ENCODE measurements around the gene RNF217. TPM values are rescaled to one million over a fixed set of nuclear protein-coding genes. Genes with fewer than 3 reads are reported as not detected.
A peak's percentile ranks its signal among the peaks of the same experiment; 100 is the strongest.
"Not testable (repeated sequence)": the region's sequence is repeated elsewhere in the genome, so short reads cannot be mapped to it uniquely, and the experiment has no call there.

RNF217 gene
- total RNA-seq, 1 experiment from 2014 or later = 11.3 TPM

- DNase-seq (ENCODE audit: low read depth) = peak; percentile 53
These were observed 51.9 kb downstream of the RNF217 start for GRCh38 chr6:125013938-125014660.

GRCh38 chr6:125014661-125014957 is 52.4 kb downstream of the RNF217 start:
- DNase-seq (ENCODE audit: low read depth) = no peak

GRCh38 chr6:125015152-125015551 is 52.9 kb downstream of the RNF217 start:
- DNase-seq (ENCODE audit: low read depth) = no peak

DNA sequence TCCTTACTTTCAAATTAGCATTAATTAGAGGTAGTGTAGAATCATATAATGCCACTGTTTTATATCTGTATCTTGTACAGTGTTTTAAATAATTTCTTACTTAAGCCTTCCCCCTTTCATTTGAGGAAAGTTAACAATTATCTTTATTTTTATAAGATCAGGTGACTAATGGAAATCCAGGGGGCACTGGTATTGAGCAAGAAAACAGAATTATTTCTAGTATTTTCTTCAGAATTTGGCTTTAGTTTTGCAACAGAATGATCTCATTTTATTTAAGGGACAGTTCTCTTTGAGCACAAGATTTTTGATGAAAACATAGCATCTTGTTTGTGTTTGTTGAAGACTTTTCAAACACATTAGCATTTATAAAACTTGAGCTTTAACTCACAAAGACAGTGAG is 55.9 kb downstream of the RNF217 start:
- no peak for DNase-seq (ENCODE audit: low read depth)

DNA sequence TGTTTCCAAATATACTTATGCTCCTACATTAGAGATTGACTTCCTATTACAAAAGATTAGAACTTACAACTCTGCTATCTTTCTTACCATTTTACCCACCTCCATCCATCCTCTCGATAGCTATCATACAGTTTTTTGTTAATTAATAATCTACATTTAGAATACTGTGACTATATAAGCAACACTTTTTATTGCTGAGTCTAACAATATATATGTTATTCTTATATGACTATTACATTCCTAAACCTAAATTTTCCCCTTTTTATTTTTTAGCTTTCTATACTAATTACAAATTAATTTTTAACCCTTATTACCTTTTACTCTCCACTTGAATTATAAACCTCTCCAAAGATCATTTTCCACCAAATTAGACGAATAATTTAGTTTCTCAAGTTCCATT is 57.0 kb downstream of the RNF217 start:
- DNase-seq (ENCODE audit: low read depth) = no peak

GRCh38 chr6:125019918-125020317 is 57.7 kb downstream of the RNF217 start:
- no peak for DNase-seq (ENCODE audit: low read depth)

- DNase-seq (ENCODE audit: low read depth) = no peak
These were observed 58.1 kb downstream of the RNF217 start for GRCh38 chr6:125020385-125020784.

DNA sequence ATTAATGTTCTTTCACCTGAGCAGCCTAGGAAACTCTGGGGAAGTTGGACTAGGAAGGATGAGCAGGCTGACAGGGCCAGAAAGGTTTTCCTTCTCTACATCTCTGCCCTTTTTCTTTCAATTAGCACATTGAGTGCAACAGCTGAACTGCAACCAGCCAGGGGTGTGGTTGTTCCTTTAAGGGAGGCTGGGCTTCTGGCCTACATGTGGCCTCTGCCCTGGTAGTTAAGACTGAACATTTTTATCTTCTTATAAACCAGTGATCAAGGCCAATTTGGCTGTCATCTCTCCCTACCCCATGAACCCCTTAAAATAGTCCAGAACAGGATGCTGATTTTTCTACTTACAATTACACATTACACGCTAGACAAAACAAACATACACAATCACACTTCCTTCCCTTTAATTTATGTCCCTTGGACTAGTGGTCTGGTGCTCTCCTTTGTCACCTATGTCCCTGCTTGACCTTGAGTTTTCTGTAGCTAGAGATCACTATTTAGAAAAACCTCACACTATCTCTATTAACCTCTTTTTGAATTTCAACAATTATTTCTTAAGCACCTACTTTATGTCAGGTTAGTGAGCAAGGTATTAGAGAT is 60.3 kb downstream of the RNF217 start:
- DNase-seq (ENCODE audit: low read depth) = peak; percentile 55

DNA sequence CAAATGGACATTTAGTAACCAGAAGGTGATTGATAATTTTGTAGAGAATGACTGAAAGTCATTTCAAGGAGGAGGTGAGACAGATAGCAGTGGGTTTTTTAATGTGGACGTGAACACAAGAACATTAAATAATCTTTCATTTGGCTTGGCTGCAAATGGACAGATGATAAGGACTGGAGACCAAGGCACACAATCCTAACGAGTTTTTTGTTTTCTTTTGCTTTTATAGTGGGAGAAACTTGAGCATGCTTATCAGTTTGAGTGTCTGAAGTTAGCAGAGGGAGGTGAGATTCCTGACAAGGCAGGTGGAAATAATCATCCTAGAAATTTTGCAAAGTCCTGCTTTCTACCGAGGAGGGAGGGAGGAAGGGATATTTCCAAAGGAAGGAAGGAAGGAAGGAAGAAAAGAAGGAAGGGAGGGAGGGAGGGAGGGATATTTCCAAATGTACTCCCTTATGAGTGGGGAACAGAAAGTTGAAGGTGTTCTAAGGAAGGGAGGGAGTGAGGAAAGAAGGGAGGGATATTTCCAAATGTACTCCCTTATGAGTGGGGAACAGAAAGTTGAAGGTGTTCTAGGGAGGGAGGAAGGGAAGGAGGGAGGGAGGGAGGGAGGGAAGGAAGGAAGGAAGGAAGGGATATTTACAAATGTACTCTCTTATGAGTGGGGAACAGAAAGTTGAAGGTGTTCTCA is 63.1 kb downstream of the RNF217 start:
- DNase-seq (ENCODE audit: low read depth) = no peak

DNA sequence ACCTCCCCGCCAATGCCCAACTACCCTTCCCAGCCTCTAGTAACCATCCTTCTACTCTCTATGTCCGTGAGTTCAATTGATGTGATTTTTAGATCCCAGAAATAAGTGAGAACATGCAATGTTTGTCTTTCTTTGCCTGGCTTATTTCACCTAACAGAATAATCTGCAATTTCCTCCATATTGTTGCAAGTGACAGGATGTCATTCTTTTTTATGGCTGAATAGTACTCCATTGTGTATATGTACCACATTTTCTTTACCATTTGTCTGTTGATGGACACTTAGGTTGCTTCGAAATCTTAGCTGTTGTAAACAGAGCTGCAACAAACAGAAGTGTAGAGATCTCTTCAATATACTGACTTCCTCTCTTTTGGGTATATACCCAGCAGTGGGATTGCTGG is 65.0 kb downstream of the RNF217 start:
- no peak for DNase-seq (ENCODE audit: low read depth)

DNA sequence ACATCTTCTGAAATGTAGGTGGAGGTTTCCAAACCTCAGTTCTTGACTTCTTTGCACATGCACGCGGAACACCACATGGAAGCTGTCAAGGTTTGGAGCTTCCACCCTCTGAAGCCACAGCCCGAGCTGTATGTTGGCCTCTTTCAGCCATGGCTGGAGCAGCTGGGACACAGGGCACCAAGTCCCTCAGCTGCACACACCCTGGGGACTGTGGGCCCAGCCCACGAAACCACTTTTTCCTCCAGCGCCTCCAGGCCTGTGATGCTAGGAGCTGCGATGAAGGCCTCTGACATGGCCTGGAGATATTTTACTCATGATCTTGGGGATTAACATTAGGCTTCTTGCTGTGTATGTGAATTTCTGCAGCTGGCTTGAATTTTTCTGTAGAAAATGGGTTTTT is 68.7 kb downstream of the RNF217 start:
- DNase-seq (ENCODE audit: low read depth) = no peak

- no peak for DNase-seq (ENCODE audit: low read depth)
These were observed 69.1 kb downstream of the RNF217 start for GRCh38 chr6:125031385-125031784.

DNA sequence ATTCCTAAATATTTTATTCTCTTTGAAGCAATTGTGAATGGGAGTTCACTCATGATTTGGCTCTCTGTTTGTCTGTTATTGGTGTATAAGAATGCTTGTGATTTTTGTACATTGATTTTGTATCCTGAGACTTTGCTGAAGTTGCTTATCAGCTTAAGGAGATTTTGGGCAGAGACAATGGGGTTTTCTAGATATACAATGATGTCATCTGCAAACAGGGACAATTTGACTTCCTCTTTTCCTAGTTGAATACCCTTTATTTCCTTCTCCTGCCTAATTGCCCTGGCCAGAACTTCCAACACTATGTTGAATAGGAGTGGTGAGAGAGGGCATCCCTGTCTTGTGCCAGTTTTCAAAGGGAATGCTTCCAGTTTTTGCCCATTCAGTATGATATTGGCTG is 72.7 kb downstream of the RNF217 start:
- not testable (repeated sequence) for DNase-seq (ENCODE audit: low read depth)

- not testable (repeated sequence) for DNase-seq (ENCODE audit: low read depth)
These were observed 74.2 kb downstream of the RNF217 start for GRCh38 chr6:125036486-125036885.

DNA sequence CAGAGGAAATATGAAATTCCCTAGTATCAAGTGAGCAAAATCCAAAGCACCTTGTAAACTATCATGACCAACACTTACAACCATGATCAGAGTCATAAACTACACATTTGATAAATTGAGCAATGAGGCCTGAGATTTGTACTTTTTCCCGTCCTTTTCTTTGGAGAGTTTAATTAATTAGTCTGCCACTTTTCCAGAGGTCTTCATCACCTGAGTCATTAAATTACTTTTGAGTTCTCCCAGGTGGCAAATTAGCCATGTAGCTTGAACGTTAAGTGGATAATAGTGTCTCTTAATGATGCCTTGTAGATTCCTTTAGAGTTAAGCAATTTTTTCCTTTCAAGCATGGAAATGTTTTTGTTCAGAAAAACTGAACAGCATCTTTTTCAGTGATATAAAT is 75.6 kb downstream of the RNF217 start:
- no peak for DNase-seq (ENCODE audit: low read depth)

GRCh38 chr6:125038925-125039324 is 76.7 kb downstream of the RNF217 start:
- no peak for DNase-seq (ENCODE audit: low read depth)

GRCh38 chr6:125041740-125042459 is 79.7 kb downstream of the RNF217 start:
- peak; percentile 62 for DNase-seq (ENCODE audit: low read depth)

DNA sequence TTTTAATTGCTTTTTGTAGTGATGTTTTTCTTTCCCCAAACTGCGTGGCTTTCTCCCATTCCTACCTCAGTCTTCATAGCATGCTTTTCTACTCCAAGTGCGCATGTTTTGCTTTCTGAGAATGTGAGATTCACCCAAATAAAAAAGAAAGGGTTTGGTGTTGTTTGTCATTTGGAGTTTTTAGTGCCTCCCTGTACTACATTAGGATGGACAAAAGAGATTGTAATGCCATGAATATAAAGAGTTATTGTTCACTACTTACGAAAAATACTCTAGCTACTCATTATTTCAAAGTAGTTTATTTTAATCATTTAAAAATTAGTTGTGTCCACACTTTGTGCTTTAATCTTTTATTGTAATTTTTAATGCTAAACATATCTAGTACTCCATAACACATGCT is 81.8 kb downstream of the RNF217 start:
- no peak for DNase-seq (ENCODE audit: low read depth)

- DNase-seq (ENCODE audit: low read depth) = no peak
These were observed 82.4 kb downstream of the RNF217 start for GRCh38 chr6:125044667-125045066.

- no peak for DNase-seq (ENCODE audit: low read depth)
These were observed 84.1 kb downstream of the RNF217 start for GRCh38 chr6:125046107-125046925.

- no peak for DNase-seq (ENCODE audit: low read depth)
These were observed 86.0 kb downstream of the RNF217 start for GRCh38 chr6:125048274-125048673.

Data from LHCN-M2 (cell line).